ENCODE data around the gene NEMF.
"Not testable (repeated sequence)": the region's sequence is repeated elsewhere in the genome, so short reads cannot be mapped to it uniquely, and the experiment has no call there.

Gene NEMF

GRCh38 chr14:49816118-49816517 is 36.5 kb downstream of the NEMF start:
- DNase-seq = not testable (repeated sequence)

GRCh38 chr14:49808780-49809179 is 43.8 kb downstream of the NEMF start:
- no peak for DNase-seq

DNA sequence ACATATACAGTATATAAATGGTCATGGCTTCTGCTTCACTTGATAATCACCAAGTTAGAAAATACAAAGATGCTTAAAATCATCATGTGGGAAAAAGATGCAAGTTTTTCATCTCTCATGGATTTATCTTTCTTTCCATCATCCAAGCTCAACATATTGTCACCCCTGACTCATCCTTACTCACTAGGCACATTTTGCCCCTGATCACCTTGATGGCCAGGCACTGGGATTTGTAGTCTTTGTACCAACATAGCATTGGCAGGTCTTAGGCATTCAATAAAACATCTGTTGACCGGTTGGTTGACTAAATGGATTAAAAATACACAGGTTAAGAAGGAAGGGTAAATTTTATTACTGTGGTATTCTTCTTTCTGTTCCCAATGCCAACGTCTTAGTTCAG is 56.6 kb downstream of the NEMF start:
- no peak for DNase-seq

- no peak for DNase-seq
Observed at GRCh38 chr14:49792618-49793017, 60.0 kb downstream of the NEMF start.

DNA sequence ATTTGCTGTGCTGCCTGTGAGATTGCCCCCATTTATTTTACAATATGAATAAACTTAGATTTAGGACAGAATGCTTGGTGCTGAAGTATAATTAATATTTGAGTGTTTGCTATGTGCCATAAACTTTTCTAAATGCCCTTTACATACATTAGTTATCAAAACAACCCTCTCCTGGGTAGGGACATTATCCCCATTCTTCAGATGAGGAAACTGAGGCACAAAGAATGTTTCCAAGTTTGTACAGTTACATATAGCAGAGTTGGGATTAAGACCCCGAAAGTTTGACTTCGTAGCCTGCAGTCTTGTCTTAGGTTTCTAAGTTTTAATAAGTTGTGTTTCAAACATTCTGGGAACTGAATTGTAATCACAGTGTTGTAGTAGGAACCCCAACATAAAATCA is 66.3 kb downstream of the NEMF start:
- no peak for DNase-seq

DNA sequence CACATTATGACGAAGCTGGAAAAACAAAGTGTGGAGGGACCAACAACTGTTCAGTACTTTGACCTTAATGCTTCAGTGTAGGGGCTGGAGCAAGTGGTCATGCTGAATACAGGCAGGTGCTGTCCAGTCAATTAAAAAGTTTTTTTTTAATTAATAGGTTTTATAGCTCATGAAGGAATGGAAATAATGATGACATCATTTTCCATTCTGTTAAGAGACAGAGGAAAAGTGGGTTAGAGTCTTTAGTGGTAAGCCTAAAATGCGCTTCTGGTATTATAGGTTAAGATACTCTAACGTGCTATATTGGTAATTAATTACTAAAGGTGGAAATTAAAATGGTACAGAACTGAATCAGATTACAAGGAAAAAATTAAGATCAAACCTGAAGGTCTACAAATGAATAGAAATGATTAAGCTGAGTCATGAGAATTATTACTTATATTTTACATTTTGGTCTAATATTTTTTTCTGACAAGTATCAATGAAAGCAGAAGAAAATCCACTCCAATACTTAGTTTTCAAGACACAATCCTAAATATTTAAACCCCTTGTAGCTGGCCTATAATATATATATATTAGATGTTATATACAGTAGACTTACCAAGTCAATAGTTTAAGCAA is 69.1 kb downstream of the NEMF start:
- no peak for DNase-seq

DNA sequence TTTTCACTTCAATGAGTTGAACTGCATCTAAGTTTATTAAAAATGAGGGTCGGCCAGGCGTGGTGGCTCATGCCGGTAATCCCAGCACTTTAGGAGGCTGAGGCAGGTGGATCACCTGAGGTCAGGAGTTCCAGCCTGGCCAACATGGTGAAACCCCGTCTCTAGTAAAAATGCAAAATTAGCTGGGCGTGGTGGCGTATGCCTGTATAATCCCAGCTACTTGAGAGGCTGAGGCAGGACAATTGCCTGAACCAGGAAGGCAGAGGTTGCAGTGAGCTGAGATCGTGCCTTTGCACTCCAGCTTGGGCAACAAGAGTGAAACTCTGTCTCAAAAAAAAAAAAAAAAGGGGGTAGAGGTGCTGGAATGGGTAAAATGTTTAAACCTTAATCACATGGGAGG is 71.5 kb downstream of the NEMF start:
- not testable (repeated sequence) for DNase-seq

DNA sequence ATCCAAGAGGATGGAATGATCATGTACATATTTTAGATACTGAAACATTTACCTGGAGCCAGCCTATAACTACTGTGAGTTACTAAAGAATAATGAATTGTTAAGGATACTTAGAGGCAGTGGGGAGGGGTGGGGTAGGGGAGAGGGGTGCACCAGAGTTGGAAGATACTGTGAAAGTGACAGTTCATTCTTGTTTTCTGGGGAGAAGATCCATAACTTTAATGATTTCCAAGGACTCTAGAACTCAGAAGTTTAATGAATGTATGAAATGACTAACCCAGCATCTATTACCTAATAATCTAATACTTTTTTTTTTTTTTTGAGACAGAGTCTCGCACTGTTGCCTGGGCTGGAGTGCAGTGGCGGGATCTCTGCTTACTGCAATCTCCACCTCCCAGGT is 74.2 kb downstream of the NEMF start:
- no peak for DNase-seq

- no peak for DNase-seq
Observed at GRCh38 chr14:49774106-49774505, 78.5 kb downstream of the NEMF start.

- not testable (repeated sequence) for DNase-seq
Observed at GRCh38 chr14:49771691-49772090, 80.9 kb downstream of the NEMF start.

DNA sequence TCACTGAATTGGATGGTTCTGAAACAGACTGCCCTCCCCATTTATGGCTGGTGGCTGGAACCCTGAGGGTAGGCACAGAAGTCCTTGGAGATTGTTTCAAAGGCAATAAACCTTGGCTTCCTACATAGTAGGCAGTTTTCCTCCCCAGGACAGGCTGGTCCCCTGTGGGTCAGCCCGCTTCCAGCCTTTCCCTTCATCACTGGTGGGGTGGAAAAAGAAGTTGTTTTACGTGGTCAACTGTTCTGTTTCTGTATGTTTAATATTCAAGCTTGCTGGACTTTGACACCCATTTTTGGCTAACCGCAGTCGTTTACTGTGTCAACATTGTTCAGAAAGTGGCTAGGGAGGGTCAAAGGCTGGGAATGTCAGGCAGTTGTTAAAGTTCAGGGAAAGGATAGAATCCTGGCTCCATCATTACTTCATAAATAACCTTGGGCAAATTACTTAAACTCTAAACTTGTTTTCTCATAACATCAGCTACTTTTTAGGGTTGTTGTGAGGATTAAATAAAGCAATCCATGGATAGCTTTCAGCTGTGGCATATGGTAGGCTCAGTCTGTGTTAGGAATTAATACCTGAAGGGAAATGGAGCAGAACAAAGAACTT is 82.3 kb downstream of the NEMF start:
- DNase-seq = no peak

GRCh38 chr14:49769581-49770211 is 82.9 kb downstream of the NEMF start:
- DNase-seq = no peak

GRCh38 chr14:49769171-49769570 is 83.4 kb downstream of the NEMF start:
- DNase-seq = peak; percentile 51

DNA sequence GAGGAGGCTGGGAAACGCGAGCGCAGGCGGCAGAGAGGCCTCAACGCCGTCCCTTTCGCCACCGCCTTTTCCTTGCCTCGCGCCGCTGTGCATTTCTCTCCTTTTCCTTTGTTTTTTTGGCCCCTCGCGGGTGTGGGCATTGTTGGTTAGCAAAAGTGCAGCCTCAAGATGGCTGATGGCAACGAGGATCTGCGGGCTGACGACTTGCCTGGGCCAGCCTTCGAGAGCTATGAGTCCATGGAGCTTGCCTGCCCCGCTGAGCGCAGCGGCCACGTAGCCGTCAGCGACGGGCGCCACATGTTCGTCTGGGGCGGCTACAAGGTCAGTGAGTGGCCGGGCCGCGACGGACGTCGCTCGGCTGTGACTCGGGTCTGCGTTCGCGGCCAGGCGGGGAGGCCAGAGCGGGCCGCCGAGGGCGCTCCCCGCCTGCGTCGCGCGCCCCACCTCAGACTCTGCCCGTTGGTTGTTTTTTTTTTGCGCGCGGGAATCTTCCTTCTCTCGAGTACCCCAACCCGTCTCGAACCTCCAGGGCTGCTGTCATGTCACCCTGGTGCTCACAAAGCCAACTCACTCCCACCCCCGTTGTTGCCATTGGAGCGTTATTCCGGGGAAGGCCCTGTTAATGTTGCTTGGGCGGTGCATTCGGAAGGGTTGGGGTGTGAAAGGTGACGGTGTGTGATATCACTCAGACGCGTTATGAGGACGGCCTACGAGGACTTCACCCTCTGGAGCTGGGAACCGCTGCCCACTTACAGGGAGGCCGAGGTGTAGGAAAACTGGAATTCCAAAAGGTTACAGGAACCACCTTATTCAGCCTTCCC is 84.1 kb downstream of the NEMF start:
- DNase-seq = peak; percentile 39

- DNase-seq = peak; percentile 90
Observed at GRCh38 chr14:49767571-49768300, 84.9 kb downstream of the NEMF start, which contains the start of gene KLHDC2. TSS of gene KLHDC2 (plus strand) at chr14:49768153. CDS start at chr14:49768469, 316 bp downstream.

- DNase-seq = no peak
Observed at GRCh38 chr14:49767270-49767570, 85.4 kb downstream of the NEMF start.

- DNase-seq = no peak
Observed at GRCh38 chr14:49766839-49767238, 85.7 kb downstream of the NEMF start.

GRCh38 chr14:49761839-49762551 is 90.6 kb downstream of the NEMF start:
- no peak for DNase-seq

GRCh38 chr14:49755378-49755777 is 97.2 kb downstream of the NEMF start:
- DNase-seq = no peak

DNA sequence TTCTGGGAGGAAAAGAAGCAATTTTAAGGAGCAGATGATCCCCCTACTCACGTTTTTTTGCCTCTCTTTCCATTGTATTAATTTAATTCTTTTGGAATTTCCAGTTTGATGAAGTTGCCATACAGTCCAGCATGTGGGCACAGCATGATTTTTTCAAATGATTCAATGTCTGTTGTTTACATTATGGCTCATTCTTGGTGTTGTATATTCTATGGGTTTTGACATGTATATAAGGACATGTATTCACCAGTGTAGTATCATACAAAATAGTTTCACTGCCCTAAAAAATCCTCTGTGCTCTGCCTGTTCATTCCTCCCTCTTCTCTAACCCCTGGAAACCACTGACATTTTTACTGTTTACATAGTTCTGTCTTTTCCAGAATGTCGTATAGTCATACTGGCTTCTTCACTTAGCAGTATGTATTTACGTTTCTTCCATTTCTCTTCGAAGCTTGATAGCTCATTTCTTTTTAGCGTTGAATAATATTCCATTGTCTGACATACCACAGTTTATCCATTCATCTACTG is 98.0 kb downstream of the NEMF start:
- no peak for DNase-seq

DNA sequence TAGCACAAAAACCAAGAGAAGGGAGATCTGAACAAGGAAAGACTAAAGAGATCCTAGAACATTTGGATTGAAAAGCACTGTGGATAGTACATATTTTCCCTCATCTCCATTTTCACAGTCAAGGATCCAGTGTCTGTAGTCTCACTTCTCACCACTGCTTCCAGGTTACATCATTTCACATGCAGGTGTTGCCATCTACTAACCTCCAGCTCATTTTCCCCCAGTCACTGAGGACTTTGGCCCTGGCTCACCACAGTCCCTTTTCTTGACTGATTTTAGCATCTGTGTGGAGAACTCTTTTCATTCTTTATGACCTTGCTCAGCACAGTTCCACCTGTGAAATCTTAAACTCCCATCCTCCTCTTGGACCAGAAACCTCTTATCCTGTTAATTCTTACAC is 106.1 kb downstream of the NEMF start:
- DNase-seq = not testable (repeated sequence)

DNA sequence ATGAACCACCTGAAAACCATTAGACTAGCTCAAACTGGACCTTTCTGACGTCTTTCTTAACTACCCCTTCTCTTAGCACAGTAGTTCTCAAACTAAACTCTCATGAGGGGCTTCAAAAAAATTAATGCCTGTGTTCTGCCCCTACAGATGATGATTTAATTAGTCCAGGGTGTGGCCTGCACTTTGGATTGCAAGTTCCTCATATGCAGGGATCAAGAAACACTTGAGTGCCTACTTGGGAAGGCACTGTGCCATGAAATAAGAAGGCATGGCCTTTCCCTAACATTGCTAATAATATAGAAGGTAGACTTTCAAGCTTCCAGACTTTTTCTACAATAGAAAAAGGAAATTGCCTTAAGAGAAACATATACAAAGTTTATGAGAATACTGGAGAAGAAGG is 107.4 kb downstream of the NEMF start:
- no peak for DNase-seq

All from fibroblast of skin of abdomen (primary cell).